ENCODE results near the gene CHCHD3. TPM values are rescaled to one million over a fixed set of nuclear protein-coding genes. Genes with fewer than 3 reads are reported as not detected.

The CHCHD3 gene
- total and polyA plus RNA-seq, 9 of the 15 experiments (the other 6 are each of a cell fraction or from before 2014, with no cell fraction given) = 66.2 to 279 (median 204) TPM

DNA sequence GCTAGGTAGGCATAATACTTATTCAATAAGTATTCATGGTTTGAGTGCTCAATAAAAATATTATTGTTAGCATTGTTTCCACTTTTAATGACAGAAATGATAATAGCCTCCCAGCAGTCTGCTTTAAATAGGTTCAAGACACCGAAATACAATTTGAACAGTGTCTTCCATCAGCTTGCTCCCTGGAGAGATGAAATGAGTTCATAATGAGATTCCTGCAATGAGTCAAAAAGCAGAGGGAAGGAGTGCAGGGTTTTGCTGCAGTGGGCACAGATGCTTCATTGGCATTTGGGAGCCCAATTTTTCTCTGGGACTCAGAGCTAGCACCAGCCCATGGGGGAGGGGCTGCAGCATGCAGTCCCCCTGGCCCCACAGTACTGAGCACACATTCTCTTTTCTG is 32.6 kb upstream of the CHCHD3 start:
- no peak for ATAC-seq
- FAIRE-seq = no peak
- Histone ChIP-seq H3K9me3 (replicated peaks; ENCODE audit: control insufficient read depth, insufficient read depth, low read depth, low read length) (no peaks in the 10 kb centered on the region), H3K9me1 (ENCODE audit: control insufficient read depth, insufficient read depth, low read length) (peaks cover 3% of the 10 kb centered on the region), H3K27me3 (ENCODE audit: control insufficient read depth in 2 of 2, insufficient read depth in 2 of 2, low read length in 2 of 2) (peaks cover 38 to 40% of the 10 kb centered on the region in 2 experiments), H3K4me1 (replicated peaks in 1 of 2; ENCODE audit: control insufficient read depth in 2 of 2, insufficient read depth in 2 of 2, low read length in 2 of 2) (no peaks in the 10 kb centered on the region), H3K4me2 (ENCODE audit: insufficient read depth, low read length) (no peak overlapping the region), H3K9ac (ENCODE audit: insufficient read depth in 1 of 2, low read depth in 2 of 2, low read length in 2 of 2) (no peak overlapping the region), H4K20me1 (replicated peaks; ENCODE audit: control insufficient read depth, insufficient read depth, low read length) (no peaks in the 10 kb centered on the region), H2AFZ (ENCODE audit: low read depth, low read length) (no peak overlapping the region), H3K79me2 (ENCODE audit: control insufficient read depth, insufficient read depth, low read length) (no peaks in the 10 kb centered on the region), H3K36me3 (ENCODE audit: control insufficient read depth, insufficient read depth, low read length) (no peaks in the 10 kb centered on the region), H3K27ac (ENCODE audit: extremely low read depth, low read depth, low read length) (no peak overlapping the region), H3K4me3 (no peak overlapping the region)
- POLR2A ChIA-PET = interaction anchor here (0.9 to 1.6 kb wide), 4 partner anchors 9 to 33 kb away, joined by 3 to 9 read pairs (median 3); partner anchors contain the start of gene CHCHD3
- 0% methylated on average over 1 of the region's 1 CpG for WGBS (ENCODE audit: insufficient coverage, low coverage, missing lambda C conversion rate)
- intact Hi-C loops (cut with micrococcal nuclease) = no loop called here
- CTCF ChIA-PET (ENCODE audit: low intra/inter-chr PET ratio) = no interaction called here
- in situ Hi-C loops (cut with MboI) = no loop called here
- TF ChIP-seq MCM3 (IDR thresholded peaks at IDR 0.05) (no peak), ARHGAP35 (IDR thresholded peaks at IDR 0.05; ENCODE audit: partially characterized antibody) (no peak), OTX1 (CRISPR knock-in tag; IDR thresholded peaks at IDR 0.05) (no peak), HDAC6 (IDR thresholded peaks at IDR 0.05; ENCODE audit: low read depth, low read length) (no peak)
- TF ChIP-seq, protein P1, sequence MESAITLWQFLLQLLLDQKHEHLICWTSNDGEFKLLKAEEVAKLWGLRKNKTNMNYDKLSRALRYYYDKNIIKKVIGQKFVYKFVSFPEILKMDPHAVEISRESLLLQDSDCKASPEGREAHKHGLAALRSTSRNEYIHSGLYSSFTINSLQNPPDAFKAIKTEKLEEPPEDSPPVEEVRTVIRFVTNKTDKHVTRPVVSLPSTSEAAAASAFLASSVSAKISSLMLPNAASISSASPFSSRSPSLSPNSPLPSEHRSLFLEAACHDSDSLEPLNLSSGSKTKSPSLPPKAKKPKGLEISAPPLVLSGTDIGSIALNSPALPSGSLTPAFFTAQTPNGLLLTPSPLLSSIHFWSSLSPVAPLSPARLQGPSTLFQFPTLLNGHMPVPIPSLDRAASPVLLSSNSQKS (CRISPR knock-in tag; IDR thresholded peaks at IDR 0.05) = no peak
- BruUV-seq (replicated peaks) = no TSS peak
- no peak for DNase-seq (ENCODE audit: extremely low read depth in 1 of 4, low spot score in 3 of 4)

DNA sequence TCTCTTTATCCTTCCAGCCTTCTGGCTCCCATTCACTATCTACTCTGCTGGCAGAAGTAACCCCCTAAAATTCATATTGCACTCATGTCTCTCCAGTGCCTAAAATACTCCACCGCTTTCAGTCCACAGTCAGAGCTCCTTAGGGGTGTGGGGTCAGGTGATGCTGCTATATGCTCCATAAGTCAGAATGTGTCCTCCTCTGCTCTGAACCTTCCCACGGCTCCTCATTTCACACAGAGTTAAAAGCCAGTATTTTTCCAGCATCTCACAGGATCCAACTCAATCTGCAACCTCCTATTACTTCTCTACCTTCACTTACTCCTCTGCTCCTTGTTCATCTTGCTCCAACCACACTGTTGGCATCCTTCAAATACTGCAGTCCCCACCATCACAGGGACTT is 31.1 kb upstream of the CHCHD3 start:
- H3K27me3 ChIP-seq (ENCODE audit: control insufficient read depth in 2 of 2, insufficient read depth in 2 of 2, low read length in 2 of 2) = peaks cover 34% of the 10 kb centered on the region in 2 experiments
- TF ChIP-seq ETS2 (tag; IDR thresholded peaks at IDR 0.05; ENCODE audit: borderline replicate concordance, poor library complexity, severe bottlenecking) = no peak
- TF ChIP-seq MEIS2 (IDR thresholded peaks at IDR 0.05; ENCODE audit: partially characterized antibody) = no peak
- TF ChIP-seq MCM5 (IDR thresholded peaks at IDR 0.05; ENCODE audit: low read depth) = no peak
- TF ChIP-seq SIX5 (IDR thresholded peaks at IDR 0.05; ENCODE audit: borderline replicate concordance in 1 of 2, insufficient read depth in 1 of 2, low read depth in 1 of 2, low read length in 2 of 2) = no peak
- no peak for TF ChIP-seq HDAC2 (IDR thresholded peaks at IDR 0.05)
- TF ChIP-seq PPARD (CRISPR knock-in tag; IDR thresholded peaks at IDR 0.05) = no peak
- TF ChIP-seq ZNF589 (CRISPR knock-in tag; IDR thresholded peaks at IDR 0.05; ENCODE audit: low read depth) = no peak
- TF ChIP-seq KLF1 (tag; IDR thresholded peaks at IDR 0.05) = no peak
- TF ChIP-seq NR2C2 (CRISPR knock-in tag; IDR thresholded peaks at IDR 0.05) = no peak
- TF ChIP-seq NR2C2 (tag; IDR thresholded peaks at IDR 0.05) = no peak
- no peak for TF ChIP-seq ZKSCAN3 (CRISPR knock-in tag; IDR thresholded peaks at IDR 0.05)
- TF ChIP-seq TGIF2 (CRISPR knock-in tag; IDR thresholded peaks at IDR 0.05) = no peak
- no peak for TF ChIP-seq ARNT (IDR thresholded peaks at IDR 0.05)
- no peak for TF ChIP-seq PTBP1 (IDR thresholded peaks at IDR 0.05; ENCODE audit: low read depth, low read length)
- no peak for TF ChIP-seq SIRT6 (IDR thresholded peaks at IDR 0.05; ENCODE audit: low read depth, low read length)
- no peak overlapping the region for H3K4me3 ChIP-seq
- in situ Hi-C loops (cut with MboI) = no loop called here
- DNase-seq (ENCODE audit: extremely low read depth in 1 of 4, low spot score in 3 of 4) (no peak), FAIRE-seq (no peak), ATAC-seq (no peak)
- intact Hi-C loops (cut with micrococcal nuclease) = no loop called here
- H3K27ac ChIP-seq (ENCODE audit: extremely low read depth, low read depth, low read length) = no peak overlapping the region
- H3K36me3 ChIP-seq (ENCODE audit: control insufficient read depth, insufficient read depth, low read length) = no peaks in the 10 kb centered on the region
- H3K79me2 ChIP-seq (ENCODE audit: control insufficient read depth, insufficient read depth, low read length) = no peaks in the 10 kb centered on the region
- peaks cover 3% of the 10 kb centered on the region for H3K9me1 ChIP-seq (ENCODE audit: control insufficient read depth, insufficient read depth, low read length)
- H3K9ac ChIP-seq (ENCODE audit: insufficient read depth in 1 of 2, low read depth in 2 of 2, low read length in 2 of 2) = no peak overlapping the region
- no peaks in the 10 kb centered on the region for H3K9me3 ChIP-seq (replicated peaks; ENCODE audit: control insufficient read depth, insufficient read depth, low read depth, low read length)
- no peak overlapping the region for H3K4me2 ChIP-seq (ENCODE audit: insufficient read depth, low read length)
- H2AFZ ChIP-seq (ENCODE audit: low read depth, low read length) = no peak overlapping the region
- 0% methylated on average over 2 of the region's 2 CpGs for WGBS (ENCODE audit: insufficient coverage, low coverage, missing lambda C conversion rate)
- H4K20me1 ChIP-seq (replicated peaks; ENCODE audit: control insufficient read depth, insufficient read depth, low read length) = no peaks in the 10 kb centered on the region
- CTCF ChIA-PET (ENCODE audit: low intra/inter-chr PET ratio) = no interaction called here
- H3K4me1 ChIP-seq (replicated peaks in 1 of 2; ENCODE audit: control insufficient read depth in 2 of 2, insufficient read depth in 2 of 2, low read length in 2 of 2) = no peaks in the 10 kb centered on the region
- POLR2A ChIA-PET = interaction anchor here (0.5 to 0.7 kb wide), 3 partner anchors 91 to 276 kb away, joined by 3 read pairs; no protein-coding TSS in a partner anchor
- no TSS peak for BruUV-seq (replicated peaks)

All from K562 (cell line).